ENCODE results near the gene SFRP2.

DNA sequence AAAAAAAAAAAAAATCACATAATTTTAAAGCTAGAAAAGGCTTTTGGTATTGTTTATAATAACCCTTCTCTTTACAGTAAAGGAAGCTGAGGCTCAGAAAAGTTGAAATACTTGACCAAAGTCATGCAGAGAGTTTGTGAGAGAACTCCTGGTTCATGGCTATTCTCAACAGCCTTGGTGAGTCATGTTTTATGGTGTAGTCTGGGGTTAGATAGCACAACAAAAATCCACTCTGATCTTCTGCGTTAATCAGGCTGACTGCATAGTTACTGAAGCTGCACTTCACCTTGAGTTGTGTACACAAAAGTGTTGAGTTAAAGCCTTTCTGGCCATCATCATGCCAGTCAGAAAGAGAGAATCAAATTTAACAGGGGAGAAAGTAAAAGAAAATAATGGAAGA is 19.3 kb upstream of the SFRP2 start:
- TF ChIP-seq POLR2A (IDR thresholded peaks at IDR 0.05; ENCODE audit: low read depth, low read length), result no peak
- no peak for TF ChIP-seq POLR2AphosphoS5 (IDR thresholded peaks at IDR 0.05; ENCODE audit: low read depth, low read length)
- TF ChIP-seq TAF1 (IDR thresholded peaks at IDR 0.05; ENCODE audit: low read depth, low read length), result no peak

Measured in GM12891 (cell line).